Vagina (tissue), 2 donors: ENCODE measurements around the gene SRPK3. TPM values are rescaled to one million over a fixed set of nuclear protein-coding genes. Genes with fewer than 3 reads are reported as not detected.

Experiments
- DNase-seq, 2 donors: peaks; one replicate each; pipeline ENCODE4 v3.0.0-alpha.2; 2017; ENCODE audit errors: extremely low spot score in 2 of 2
- H3K27ac ChIP-seq: fragments of 200-600 bp; sonication (generic); one replicate; pipeline ENCODE4 v1.5.1; 2019
- H3K27me3 ChIP-seq: fragments of 200-600 bp; sonication (generic); one replicate; pipeline ENCODE4 v1.5.1; 2019
- H3K36me3 ChIP-seq, 2 donors: fragments of 200-600 bp; sonication (generic); one replicate each; pipeline ENCODE4 v1.5.1; 2017 to 2019
- H3K4me1 ChIP-seq: fragments of 200-600 bp; sonication (generic); one replicate; pipeline ENCODE4 v1.5.1; 2019
- H3K4me3 ChIP-seq, 2 donors: fragments of 200-600 bp; sonication (generic); 1 replicate in 1 of 2; 2 replicates in 1 of 2; pipeline ENCODE4 v1.5.1; 2016 to 2019
- H3K9me3 ChIP-seq: fragments of 200-600 bp; sonication (generic); one replicate; pipeline ENCODE4 v1.5.1; 2019
- CTCF ChIP-seq, 3 experiments: fragments of 450-650 bp in 2 of 3; fragments of 200-600 bp in 1 of 3; sonication (generic) in 1 of 3; IDR thresholded peaks; one replicate each; pipeline ENCODE4 v1.5.1; 2017 to 2019; ENCODE audit warnings: antibody characterized with exemption in 3 of 3, mild to moderate bottlenecking in 2 of 3, moderate library complexity in 2 of 3
- POLR2A ChIP-seq, 2 donors: fragments of 450-650 bp; IDR thresholded peaks; one replicate each; pipeline ENCODE4 v1.6.1; 2017; ENCODE audit warnings: antibody characterized with exemption in 2 of 2, mild to moderate bottlenecking in 2 of 2, moderate library complexity in 2 of 2
- POLR2AphosphoS5 ChIP-seq, 2 donors: sonication (generic); formaldehyde crosslinking; IDR thresholded peaks; one replicate each; pipeline ENCODE4 v1.9.0; 2017; ENCODE audit warnings: antibody characterized with exemption in 2 of 2, mild to moderate bottlenecking in 2 of 2, low read depth in 1 of 2; ENCODE audit not compliant: insufficient read depth in 1 of 2
- intact Hi-C: fragments of 100-400 bp; cut with DNase I; formaldehyde crosslinking; loops from one replicate; pipeline ENCODE4 v1.15.1; 2023
- total RNA-seq: library from RNA; depleted of rRNA; stranded (reverse); fragments of >200 nt; gene quantifications from one replicate; pipeline ENCODE4 v1.2.3, GENCODE V29; 2016

SRPK3 gene
- total RNA-seq, 1 donor from 2014 or later = 0.25 TPM

DNA sequence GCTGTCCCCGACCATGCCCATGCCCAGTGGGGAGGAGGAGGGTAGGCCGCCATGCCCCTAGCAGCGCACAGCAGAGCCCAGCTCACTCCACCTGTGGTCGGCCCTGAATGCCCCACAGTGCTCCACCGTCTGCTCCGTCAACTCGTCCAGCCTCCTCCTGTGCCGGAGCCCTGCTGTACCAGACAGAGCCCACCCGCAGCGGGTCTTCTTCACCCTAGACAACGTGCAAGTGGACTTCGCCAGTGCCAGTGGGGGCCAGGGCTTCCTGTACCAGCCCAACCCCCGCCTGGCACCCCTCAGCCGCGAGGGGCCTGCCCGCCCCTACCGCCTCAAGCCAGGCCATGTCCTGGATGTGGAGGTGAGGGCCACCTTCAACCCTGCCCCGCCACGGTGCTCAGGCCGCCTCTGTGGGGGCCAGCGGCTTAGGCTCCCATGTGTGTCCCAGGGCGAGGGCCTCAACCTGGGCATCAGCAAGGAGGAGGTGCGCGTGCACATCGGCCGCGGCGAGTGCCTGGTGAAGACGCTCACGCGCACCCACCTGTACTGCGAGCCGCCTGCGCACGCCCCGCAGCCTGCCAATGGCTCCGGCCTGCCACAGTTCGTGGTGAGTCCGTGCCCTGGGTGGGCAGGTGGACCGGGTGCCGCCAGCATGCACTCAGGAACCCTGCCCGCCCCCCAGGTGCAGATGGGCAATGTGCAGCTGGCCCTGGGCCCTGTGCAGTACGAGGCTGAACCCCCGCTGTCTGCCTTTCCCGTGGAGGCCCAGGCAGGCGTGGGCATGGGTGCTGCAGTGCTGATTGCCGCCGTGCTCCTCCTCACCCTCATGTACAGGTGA, 6.9 kb upstream of the SRPK3 start:
- Histone ChIP-seq H3K4me1 (no peaks in the 10 kb centered on the region), H3K36me3 (no peaks in the 10 kb centered on the region), H3K4me3 (no peak overlapping the region), H3K27ac (no peak overlapping the region), H3K27me3 (no peaks in the 10 kb centered on the region), H3K9me3 (no peaks in the 10 kb centered on the region)
- no peak for DNase-seq
- intact Hi-C loops = no loop called here
- no peak for TF ChIP-seq POLR2A (IDR thresholded peaks at IDR 0.05)
- TF ChIP-seq CTCF (IDR thresholded peaks at IDR 0.05) = no peak
- TF ChIP-seq POLR2AphosphoS5 (IDR thresholded peaks at IDR 0.05; ENCODE audit: insufficient read depth in 1 of 2, low read depth in 1 of 2) = no peak

DNA sequence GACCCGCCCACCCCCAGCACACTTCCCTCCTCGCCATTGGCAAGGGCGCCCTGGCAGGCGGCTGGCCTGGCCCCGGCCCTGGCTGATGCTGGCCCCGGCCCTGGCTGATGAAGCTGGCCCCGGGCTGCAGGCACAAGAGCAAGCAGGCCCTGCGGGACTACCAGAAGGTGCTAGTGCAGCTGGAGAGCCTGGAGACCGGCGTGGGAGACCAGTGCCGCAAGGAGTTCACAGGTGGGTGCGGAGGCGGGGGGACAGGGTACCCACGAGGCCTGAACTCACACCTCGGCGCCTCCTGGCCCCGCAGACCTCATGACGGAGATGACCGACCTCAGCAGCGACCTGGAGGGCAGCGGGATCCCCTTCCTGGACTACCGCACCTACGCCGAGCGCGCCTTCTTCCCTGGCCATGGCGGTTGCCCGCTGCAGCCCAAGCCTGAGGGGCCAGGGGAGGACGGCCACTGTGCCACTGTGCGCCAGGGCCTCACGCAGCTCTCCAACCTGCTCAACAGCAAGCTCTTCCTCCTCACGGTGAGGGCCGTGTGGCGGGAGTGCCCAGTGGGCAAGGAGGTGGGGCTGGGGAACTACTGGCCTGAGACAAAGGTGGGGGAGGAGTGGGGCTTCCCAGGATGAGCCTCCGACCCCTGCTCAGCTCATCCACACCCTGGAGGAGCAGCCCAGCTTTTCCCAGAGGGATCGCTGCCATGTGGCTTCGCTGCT, 6.1 kb upstream of the SRPK3 start:
- Histone ChIP-seq H3K4me3 (no peak overlapping the region), H3K4me1 (no peaks in the 10 kb centered on the region), H3K27me3 (no peaks in the 10 kb centered on the region), H3K9me3 (no peaks in the 10 kb centered on the region), H3K27ac (no peak overlapping the region), H3K36me3 (no peaks in the 10 kb centered on the region)
- TF ChIP-seq POLR2AphosphoS5 (IDR thresholded peaks at IDR 0.05; ENCODE audit: insufficient read depth in 1 of 2, low read depth in 1 of 2) (no peak), POLR2A (IDR thresholded peaks at IDR 0.05) (no peak), CTCF (IDR thresholded peaks at IDR 0.05) (no peak)
- no peak for DNase-seq
- intact Hi-C loops = no loop called here

GRCh38 chrX:153775293-153776119, 5.3 kb upstream of the SRPK3 start:
- Histone ChIP-seq H3K36me3 (no peaks in the 10 kb centered on the region), H3K27ac (no peak overlapping the region), H3K4me1 (peaks cover 4% of the 10 kb centered on the region), H3K27me3 (no peaks in the 10 kb centered on the region), H3K4me3 (no peak overlapping the region), H3K9me3 (no peaks in the 10 kb centered on the region)
- no peak for DNase-seq
- TF ChIP-seq POLR2AphosphoS5 (IDR thresholded peaks at IDR 0.05; ENCODE audit: insufficient read depth in 1 of 2, low read depth in 1 of 2) (no peak), CTCF (IDR thresholded peaks at IDR 0.05) (no peak), POLR2A (IDR thresholded peaks at IDR 0.05) (no peak)
- intact Hi-C loops = no loop called here

GRCh38 chrX:153776120-153776599, 4.7 kb upstream of the SRPK3 start:
- no peak for TF ChIP-seq POLR2A (IDR thresholded peaks at IDR 0.05)
- no peak for TF ChIP-seq POLR2AphosphoS5 (IDR thresholded peaks at IDR 0.05; ENCODE audit: insufficient read depth in 1 of 2, low read depth in 1 of 2)
- TF ChIP-seq CTCF (IDR thresholded peaks at IDR 0.05) = no peak
- Histone ChIP-seq H3K4me3 (no peak overlapping the region), H3K4me1 (peaks cover 10% of the 10 kb centered on the region), H3K27ac (no peak overlapping the region), H3K27me3 (no peaks in the 10 kb centered on the region), H3K36me3 (no peaks in the 10 kb centered on the region), H3K9me3 (no peaks in the 10 kb centered on the region)
- intact Hi-C loops = no loop called here
- no peak for DNase-seq
